Central memory CD4-positive, alpha-beta T cell (primary cell): ENCODE data around the gene DESI1.
"Not testable (repeated sequence)": the region's sequence is repeated elsewhere in the genome, so short reads cannot be mapped to it uniquely, and the experiment has no call there.

Experiments used
- DNase-seq: peaks from one replicate; pipeline ENCODE4 v3.0.0; 2022

DESI1 gene

GRCh38 chr22:41631615-41632014 lies 10.8 kb upstream of the DESI1 start:
- DNase-seq = not testable (repeated sequence)

- DNase-seq = not testable (repeated sequence)
These were observed 10.3 kb upstream of the DESI1 start for GRCh38 chr22:41631115-41631514.

- DNase-seq = no peak
These were observed 4.7 kb upstream of the DESI1 start for GRCh38 chr22:41625577-41625976.

- no peak for DNase-seq
These were observed 1.0 kb upstream of the DESI1 start for GRCh38 chr22:41621911-41622179.

GRCh38 chr22:41621099-41621910 lies 462 bp upstream of the DESI1 start, which contains the start of gene XRCC6:
Gene XRCC6 (plus strand): TSS chr22:41621295. CDS start chr22:41622005, 710 bp downstream.
- peak; percentile 99 for DNase-seq

- peak; percentile 35 for DNase-seq
These were observed 759 bp downstream of the DESI1 start for GRCh38 chr22:41619979-41620588.

DNA sequence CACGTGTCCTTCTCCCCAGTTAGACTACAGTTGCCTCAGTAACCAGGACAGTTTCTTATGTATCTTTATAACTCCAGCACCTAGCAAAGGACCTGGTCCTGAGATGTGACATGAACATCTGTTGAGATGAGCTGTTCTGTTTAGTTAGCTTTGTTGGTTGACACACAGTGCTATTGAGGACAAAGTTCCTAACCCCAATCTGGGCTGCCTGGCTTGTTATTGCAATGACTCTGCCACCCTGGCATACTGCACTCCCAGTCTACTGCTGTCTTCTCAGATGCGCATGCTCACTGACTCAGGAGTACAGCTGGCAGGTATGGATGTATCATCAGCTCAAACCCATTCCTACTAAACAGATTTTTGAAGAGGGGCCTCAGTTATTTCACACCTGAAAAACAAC lies 7.4 kb downstream of the DESI1 start:
- DNase-seq = no peak

DNA sequence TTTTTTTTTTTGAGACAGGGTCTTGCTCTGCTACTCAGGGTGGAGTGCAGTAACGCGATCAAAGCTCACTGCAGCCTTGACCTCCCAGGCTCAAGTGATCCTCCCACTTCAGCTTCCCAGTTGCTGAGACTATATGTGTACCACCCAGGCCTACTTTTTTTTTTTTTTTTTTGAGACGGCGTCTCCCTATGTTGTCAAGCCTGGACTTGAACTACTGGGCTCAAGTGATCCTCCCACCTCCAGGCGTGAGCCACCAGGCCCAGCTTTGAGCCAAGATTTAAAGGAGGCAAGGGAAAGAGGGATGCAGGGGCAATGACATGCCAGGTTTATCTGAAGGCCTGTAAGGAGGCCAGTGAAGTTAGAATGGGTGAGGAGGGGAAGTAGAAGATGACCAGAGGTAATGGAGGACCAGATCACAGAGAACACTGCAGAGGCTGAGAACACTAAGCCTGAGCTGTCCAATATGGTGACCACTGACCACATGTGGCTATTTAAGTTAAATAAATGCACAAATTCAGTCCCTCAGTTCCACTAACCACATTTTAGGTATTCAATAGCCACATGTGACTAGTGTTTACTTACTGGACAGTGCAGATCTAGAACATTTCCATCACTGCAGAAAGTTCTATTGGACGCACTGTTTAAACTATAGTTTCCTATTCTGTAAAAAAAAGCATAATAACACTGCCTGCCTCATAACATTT lies 8.1 kb downstream of the DESI1 start:
- DNase-seq = no peak

DNA sequence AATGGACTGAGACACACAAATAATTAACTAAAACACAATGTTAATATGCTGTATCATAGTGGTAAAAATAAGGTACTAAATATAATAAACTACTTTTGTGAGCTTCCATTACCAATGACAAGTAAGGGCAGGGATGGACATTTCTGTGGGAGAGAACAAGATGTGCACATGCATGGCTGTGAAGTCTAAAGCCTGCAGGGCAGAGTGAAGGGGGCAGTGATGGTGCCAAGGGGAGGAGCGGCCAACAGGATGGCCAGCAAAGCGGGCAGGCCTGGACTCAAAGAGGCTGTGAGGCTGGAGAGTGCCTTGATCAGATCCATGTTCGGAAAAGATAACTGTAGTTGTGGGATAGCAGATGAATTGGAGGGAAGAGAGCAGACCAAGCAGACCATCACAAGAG lies 12.5 kb downstream of the DESI1 start:
- DNase-seq = no peak

GRCh38 chr22:41603873-41604332 lies 16.9 kb downstream of the DESI1 start:
- DNase-seq = peak; percentile 85

DNA sequence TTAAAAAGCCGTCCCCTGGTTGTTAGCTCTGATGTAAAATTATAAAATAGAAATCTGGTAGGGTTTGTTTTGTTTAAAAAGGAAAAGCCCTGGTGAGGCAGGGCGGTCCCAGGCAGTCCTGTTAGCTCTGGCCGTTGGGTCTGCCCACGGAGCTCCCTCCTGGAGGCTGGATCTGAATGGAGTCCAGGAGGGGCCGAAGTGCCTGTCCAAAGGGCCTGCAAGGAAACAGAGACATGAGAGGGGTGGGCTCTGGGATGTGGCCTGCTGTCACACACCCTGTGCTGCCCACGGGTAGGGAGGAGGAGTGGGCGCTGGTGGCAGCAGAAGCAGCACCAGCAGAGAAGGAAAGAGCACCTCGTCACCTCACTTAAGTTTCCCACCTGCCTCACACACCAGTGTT lies 19.9 kb downstream of the DESI1 start:
- DNase-seq = no peak

DNA sequence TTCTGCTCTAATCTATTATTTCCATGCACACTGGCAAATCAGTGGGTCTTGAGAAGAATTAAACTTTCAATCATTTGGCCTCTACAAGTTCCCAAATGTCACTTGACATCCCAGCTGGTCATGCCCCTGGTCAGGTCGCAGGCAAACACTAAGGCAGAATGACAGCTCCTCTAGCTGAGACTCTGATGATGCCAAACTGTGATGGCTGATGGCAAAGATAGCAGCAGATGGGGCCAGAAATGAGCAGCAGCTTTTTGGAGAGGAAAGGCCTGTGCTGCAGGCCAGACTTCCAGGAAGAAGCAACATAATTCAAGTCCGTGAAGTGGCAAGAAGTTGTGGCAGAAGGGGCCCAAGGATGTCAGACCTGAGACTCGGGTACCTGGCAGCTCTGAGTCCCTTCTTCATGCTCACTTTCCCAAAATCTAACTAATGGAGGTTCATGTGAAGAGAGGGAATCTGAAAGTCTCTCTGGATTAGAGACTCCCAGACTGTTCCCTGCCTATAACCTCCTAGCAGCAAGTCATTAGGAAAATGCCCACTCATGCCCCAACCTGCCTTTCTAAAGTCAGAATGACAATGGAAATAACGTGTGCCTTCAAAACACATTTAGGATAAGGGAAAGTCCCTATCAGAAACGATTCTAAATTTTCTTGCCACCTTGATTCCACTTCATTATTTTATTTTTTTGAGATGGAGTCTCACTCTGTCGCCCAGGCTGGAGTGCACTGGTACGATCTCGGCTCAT lies 21.8 kb downstream of the DESI1 start:
- no peak for DNase-seq

DNA sequence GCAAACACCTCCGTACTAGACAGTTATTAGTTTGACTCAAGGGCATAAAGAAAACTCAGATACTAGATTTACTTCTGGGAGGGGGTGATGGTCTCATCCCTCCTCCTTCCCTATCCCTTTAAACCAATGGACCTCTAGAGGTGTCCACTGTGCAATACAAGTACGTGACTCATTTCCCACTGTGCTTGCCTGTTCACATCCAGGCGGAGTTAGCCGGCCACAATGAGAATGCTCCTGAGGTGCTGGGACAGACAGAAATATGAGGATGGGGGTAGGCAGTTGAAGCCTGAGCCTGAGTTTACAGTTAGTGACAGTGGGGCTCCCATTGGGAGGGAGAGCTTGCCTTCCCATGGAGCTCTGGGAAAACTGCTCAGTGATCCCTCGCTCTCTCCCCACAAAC lies 22.8 kb downstream of the DESI1 start:
- DNase-seq = no peak

- no peak for DNase-seq
These were observed 23.2 kb downstream of the DESI1 start for GRCh38 chr22:41597635-41597953.

- peak; percentile 14 for DNase-seq
These were observed 23.8 kb downstream of the DESI1 start for GRCh38 chr22:41596776-41597634.

- no peak for DNase-seq
These were observed 25.1 kb downstream of the DESI1 start for GRCh38 chr22:41595703-41596102.

DNA sequence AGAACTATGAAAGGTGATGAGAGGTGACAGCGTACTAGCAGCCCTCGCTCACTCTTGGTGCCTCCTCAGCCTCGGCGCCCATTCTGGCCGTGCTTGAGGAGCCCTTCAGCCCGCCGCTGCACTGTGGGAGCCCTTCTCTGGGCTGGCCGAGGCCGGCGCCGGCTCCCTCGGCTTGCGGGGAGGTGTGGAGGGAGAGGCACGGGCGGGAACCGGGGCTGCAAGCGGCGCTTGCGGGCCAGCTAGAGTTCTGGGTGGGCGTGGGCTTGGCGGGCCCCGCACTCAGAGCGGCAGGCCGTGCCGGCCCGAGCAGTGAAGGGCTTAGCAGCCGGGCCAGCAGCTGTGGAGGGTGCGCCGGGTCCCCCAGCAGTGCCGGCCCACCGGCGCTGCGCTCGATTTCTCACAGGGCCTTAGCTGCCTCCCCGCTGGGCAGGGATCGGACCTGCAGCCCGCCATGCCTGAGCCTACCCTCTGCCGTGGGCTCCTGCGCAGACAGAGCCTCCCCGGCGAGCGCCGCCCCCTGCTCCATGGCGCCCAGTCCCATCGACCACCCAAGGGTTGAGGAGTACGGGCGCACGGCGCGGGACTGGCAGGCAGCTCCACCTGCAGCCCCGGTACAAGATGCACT lies 27.4 kb downstream of the DESI1 start:
- not testable (repeated sequence) for DNase-seq

GRCh38 chr22:41589391-41590241 lies 31.2 kb downstream of the DESI1 start, which contains the start of gene PMM1:
Gene PMM1 (minus strand): TSS chr22:41589840. CDS start chr22:41589805, 35 bp downstream.
- peak; percentile 100 for DNase-seq

DNA sequence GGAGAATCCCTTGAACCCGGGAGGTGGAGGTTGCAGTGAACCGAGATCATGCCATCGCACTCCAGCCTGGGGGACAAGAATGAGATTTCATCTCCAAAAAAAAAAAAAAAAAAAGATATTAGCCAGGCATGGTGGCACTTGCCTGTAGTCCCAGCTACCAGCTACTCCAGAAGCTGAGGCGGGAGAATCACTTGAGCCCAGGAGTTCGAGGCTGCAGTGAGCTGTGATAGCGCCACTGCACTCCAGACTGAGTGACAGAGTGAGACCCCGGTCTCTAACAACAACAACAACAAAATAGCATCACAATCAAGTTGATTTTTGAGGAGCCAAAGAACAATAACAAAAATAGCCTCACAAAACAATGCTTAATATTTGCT lies 33.5 kb downstream of the DESI1 start:
- no peak for DNase-seq

GRCh38 chr22:41585898-41586297 lies 34.9 kb downstream of the DESI1 start:
- no peak for DNase-seq

- DNase-seq = no peak
These were observed 36.0 kb downstream of the DESI1 start for GRCh38 chr22:41584881-41585280.
